GM12801 (cell line): ENCODE data around the gene HEBP2.

Experiments
- CTCF ChIP-seq: IDR thresholded peaks from one replicate; pipeline ENCODE4 v1.5.1; 2011; ENCODE audit warnings: control low read depth; ENCODE audit not compliant: insufficient read length; ENCODE audit errors: extremely low read depth

The HEBP2 gene

GRCh38 chr6:138403801-138404665, at the start of gene HEBP2:
Gene HEBP2, plus strand, starts transcription at chr6:138404223. Its CDS starts 273 bp downstream, at chr6:138404496.
- TF ChIP-seq CTCF, result no peak

GRCh38 chr6:138357928-138358327, 46.1 kb upstream of the HEBP2 start:
- no peak for TF ChIP-seq CTCF

- no peak for TF ChIP-seq CTCF
Observed at GRCh38 chr6:138370631-138371451, 33.2 kb upstream of the HEBP2 start.

- no peak for TF ChIP-seq CTCF
Observed at GRCh38 chr6:138371452-138371711, 32.6 kb upstream of the HEBP2 start.

GRCh38 chr6:138371720-138372119, 32.3 kb upstream of the HEBP2 start:
- TF ChIP-seq CTCF, result no peak

GRCh38 chr6:138372711-138373463, 31.1 kb upstream of the HEBP2 start:
- TF ChIP-seq CTCF, result no peak

- TF ChIP-seq CTCF, result no peak
Observed at GRCh38 chr6:138374230-138374629, 29.8 kb upstream of the HEBP2 start.
